Urinary bladder (tissue), 4 donors: Measurements from ENCODE around the gene ATP8B3. TPM values are rescaled to one million over a fixed set of nuclear protein-coding genes. Genes with fewer than 3 reads are reported as not detected.

ENCODE experiments used
- DNase-seq: peaks from one replicate; pipeline ENCODE4 v3.0.0-alpha.2; 2015; ENCODE audit errors: extremely low spot score
- H3K27ac ChIP-seq: one replicate; pipeline ENCODE4 v1.5.1; 2013; ENCODE audit warnings: low read depth, mild to moderate bottlenecking, moderate library complexity
- H3K36me3 ChIP-seq: one replicate; pipeline ENCODE4 v1.6.1; 2013; ENCODE audit warnings: mild to moderate bottlenecking, moderate library complexity; ENCODE audit not compliant: insufficient read depth
- H3K4me1 ChIP-seq: one replicate; pipeline ENCODE4 v1.6.1; 2013; ENCODE audit warnings: mild to moderate bottlenecking, moderate library complexity; ENCODE audit not compliant: insufficient read depth
- H3K4me3 ChIP-seq: one replicate; pipeline ENCODE4 v1.5.1; 2013; ENCODE audit warnings: low read depth, low read length
- WGBS: extraction: QIAGEN DNeasy Blood & Tissue Kit; methylation state at CpG from one replicate; pipeline ENCODE4 v1.1.7; 2013; 5-methylcytosine and 5-hydroxymethylcytosine counted together
- polyA plus RNA-seq: library from polyadenylated mRNA; stranded (reverse); fragments of 200-250 nt; gene quantifications from one replicate; pipeline ENCODE4 v1.2.3, GENCODE V29; 2013
- total RNA-seq: library from RNA; depleted of rRNA; stranded (reverse); fragments of >200 nt; gene quantifications from one replicate; pipeline ENCODE4 v1.2.3, GENCODE V29; 2014
- donor health status: healthy with polysubstance abuse.
- donor health status: healthy.

ATP8B3 gene
- total and polyA plus RNA-seq, 2 donors, result 1.4 to 1.6 TPM

DNA sequence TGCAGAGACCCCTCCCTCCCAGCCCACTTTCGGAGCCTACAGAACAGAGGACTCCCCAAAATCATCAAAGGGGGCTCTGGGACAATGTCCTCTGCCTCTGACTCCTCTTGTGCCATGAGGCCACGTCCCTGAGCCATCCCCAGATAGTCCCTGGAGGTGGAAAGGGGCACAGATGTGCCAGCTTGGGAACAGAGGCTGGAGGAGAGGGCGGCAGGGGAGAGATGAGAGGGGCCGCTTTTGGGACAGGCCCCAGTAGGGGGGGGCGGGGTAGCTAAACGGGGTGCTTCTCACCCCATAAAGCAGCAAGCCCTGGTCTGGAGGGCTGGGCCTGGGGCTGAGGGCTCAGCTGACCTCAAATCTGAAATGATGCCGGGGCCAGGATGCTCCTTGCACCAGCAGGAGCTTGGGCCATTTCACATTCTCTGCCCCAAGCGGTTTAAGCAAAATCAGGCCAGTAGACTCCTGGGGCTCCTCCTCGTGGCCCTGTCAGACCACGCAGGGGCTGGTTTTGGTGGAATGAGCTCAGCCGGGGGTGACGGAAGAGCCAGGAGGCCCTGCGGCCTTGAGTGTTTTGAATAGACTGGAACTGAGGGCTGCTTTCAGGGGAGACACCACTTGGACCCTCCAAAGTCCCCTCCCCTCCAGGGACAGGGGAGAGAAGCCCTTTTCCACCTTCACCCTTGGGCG lies 31.7 kb downstream of the ATP8B3 start:
- WGBS, result 40% methylated on average over 14 of the region's 14 CpGs
- Histone ChIP-seq H3K4me1 (peaks cover 2% of the 10 kb centered on the region), H3K4me3 (no peak overlapping the region), H3K27ac (no peak overlapping the region), H3K36me3 (no peaks in the 10 kb centered on the region)
- DNase-seq, result no peak

- Histone ChIP-seq H3K27ac (no peak overlapping the region), H3K4me1 (peaks cover 2% of the 10 kb centered on the region), H3K36me3 (no peaks in the 10 kb centered on the region), H3K4me3 (no peak overlapping the region)
- no peak for DNase-seq
- 29% methylated on average over 16 of the region's 16 CpGs for WGBS
These were observed 32.5 kb downstream of the ATP8B3 start for GRCh38 chr19:1779574-1779973.

GRCh38 chr19:1777149-1777548 lies 34.9 kb downstream of the ATP8B3 start:
- Histone ChIP-seq H3K4me3 (no peak overlapping the region), H3K27ac (no peak overlapping the region), H3K4me1 (peaks cover 2% of the 10 kb centered on the region), H3K36me3 (no peaks in the 10 kb centered on the region)
- WGBS, result 58% methylated on average over 10 of the region's 10 CpGs
- no peak for DNase-seq

DNA sequence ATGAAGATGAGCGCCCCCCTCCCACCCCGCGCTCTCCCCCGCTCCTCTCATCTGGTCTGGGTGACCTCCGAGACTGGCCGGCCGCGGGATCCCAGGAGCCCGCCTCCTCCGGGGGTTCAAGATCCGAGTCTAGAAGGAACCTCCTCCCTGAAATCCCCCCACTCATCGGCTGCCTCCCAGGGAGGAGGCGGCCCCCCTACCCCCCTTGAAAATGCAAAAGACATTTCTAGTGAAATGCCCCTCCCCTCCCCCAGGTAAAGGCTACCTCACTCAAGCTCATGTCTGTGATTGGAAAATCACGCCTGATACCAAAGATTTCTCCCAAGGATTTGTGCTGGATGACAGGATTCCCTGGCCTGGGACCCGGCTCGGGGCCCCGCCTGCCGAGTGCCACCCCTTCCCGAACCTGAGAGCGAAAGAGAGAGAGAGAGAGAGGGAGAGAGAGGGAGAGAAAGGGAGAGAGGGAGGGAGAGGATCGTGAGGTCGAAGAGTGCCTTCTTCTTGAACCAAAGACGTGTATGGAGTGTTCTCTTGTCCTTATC lies 35.4 kb downstream of the ATP8B3 start:
- Histone ChIP-seq H3K4me3 (no peak overlapping the region), H3K27ac (no peak overlapping the region), H3K4me1 (peaks cover 2% of the 10 kb centered on the region), H3K36me3 (no peaks in the 10 kb centered on the region)
- 4% methylated on average over 23 of the region's 23 CpGs for WGBS
- DNase-seq, result no peak

- 2% methylated on average over 50 of the region's 50 CpGs for WGBS
These were observed 36.0 kb downstream of the ATP8B3 start for GRCh38 chr19:1775951-1776605.

DNA sequence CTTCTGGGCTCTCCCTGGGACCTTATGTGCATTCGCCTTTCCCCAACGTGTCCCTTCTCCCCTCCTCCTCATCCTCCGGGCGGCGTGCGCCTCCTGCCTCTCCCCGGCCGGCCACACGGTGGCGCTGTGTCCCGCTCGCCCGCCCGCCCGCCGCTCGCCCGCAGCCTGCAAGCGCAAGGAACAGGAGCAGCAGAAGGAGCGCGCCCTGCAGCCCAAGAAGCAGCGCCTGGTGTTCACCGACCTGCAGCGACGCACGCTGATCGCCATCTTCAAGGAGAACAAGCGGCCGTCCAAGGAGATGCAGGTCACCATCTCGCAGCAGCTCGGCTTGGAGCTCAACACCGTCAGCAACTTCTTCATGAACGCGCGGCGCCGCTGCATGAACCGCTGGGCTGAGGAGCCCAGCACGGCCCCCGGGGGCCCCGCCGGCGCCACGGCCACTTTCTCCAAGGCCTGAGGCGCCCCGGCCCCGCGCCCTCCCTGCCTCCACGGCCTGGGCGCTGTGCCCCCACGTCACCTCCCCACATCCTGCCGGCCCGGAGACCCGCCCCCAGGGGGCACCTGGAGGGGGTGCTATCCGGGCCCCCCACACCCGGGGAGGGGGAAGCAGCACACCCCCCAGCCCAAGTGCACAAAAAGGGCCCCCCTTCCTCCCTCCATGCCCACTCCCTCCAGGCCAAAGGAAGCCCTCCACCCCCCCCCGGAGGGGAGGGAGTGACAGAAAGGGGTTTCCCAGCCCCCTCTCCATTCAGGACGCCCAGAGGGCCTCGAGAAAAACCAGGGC lies 36.9 kb downstream of the ATP8B3 start:
- Histone ChIP-seq H3K4me1 (peaks cover 2% of the 10 kb centered on the region), H3K27ac (no peak overlapping the region), H3K36me3 (no peaks in the 10 kb centered on the region), H3K4me3 (no peak overlapping the region)
- WGBS, result 6% methylated on average over 59 of the region's 59 CpGs
- no peak for DNase-seq

More at GRCh38 chr19:1775951-1776605, 36.0 kb downstream of the ATP8B3 start:
- no peaks in the 10 kb centered on the region for H3K36me3 ChIP-seq
- no peak overlapping the region for H3K27ac ChIP-seq
- H3K4me1 ChIP-seq, result peaks cover 2% of the 10 kb centered on the region
- H3K4me3 ChIP-seq, result no peak overlapping the region
- no peak for DNase-seq

- DNase-seq, result peak; percentile 55
- 32% methylated on average over 8 of the region's 8 CpGs for WGBS
- H3K4me1 ChIP-seq, result peaks cover 2% of the 10 kb centered on the region
- H3K36me3 ChIP-seq, result no peaks in the 10 kb centered on the region
- H3K4me3 ChIP-seq, result no peak overlapping the region
- H3K27ac ChIP-seq, result no peak overlapping the region
These were observed 38.9 kb downstream of the ATP8B3 start for GRCh38 chr19:1773184-1773583.

DNA sequence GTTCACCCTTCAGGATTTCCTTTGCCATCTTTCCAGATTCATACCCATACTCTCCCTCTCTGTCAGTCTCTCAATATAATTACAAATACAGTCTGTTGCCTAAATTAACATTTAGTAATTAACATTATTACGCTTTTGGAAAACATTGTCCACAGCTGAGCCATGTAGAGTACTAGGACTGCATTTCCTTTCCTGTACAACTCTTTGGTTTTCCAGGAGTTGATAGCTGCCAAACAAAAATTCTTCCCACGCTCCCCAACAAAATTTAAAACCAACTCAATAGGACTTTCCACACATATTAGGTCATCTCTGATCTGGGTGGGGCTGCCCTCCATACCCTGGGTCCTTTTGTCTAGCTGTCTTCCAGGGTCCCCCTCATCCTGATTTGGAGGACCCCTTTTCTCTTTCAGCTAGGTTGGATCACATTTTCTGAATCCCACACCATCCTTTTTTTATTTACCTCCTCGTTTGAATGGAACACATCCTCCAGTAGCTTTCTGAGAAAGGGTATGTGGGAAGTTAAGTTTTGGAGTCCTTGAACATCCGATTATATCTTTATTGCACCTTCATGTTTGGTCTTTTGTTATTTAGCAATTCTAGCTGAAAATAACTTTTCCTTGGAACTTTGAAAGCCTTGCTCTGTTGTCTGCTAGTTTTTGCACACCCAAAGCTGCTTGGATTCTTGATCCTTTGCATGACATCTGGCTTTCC lies 41.1 kb downstream of the ATP8B3 start:
- Histone ChIP-seq H3K4me1 (peaks cover 4% of the 10 kb centered on the region), H3K27ac (no peak overlapping the region), H3K4me3 (no peak overlapping the region), H3K36me3 (no peaks in the 10 kb centered on the region)
- WGBS, result 87% methylated on average over 4 of the region's 4 CpGs
- no peak for DNase-seq

GRCh38 chr19:1769645-1769985 lies 42.5 kb downstream of the ATP8B3 start:
- H3K36me3 ChIP-seq, result no peaks in the 10 kb centered on the region
- WGBS, result 2% methylated on average over 12 of the region's 12 CpGs
- no peak for DNase-seq
- no peak overlapping the region for H3K4me3 ChIP-seq
- peaks cover 2% of the 10 kb centered on the region for H3K4me1 ChIP-seq
- no peak overlapping the region for H3K27ac ChIP-seq

GRCh38 chr19:1768918-1769644 lies 43.0 kb downstream of the ATP8B3 start:
- H3K4me1 ChIP-seq, result peaks cover 2% of the 10 kb centered on the region
- no peak overlapping the region for H3K27ac ChIP-seq
- no peaks in the 10 kb centered on the region for H3K36me3 ChIP-seq
- WGBS, result 79% methylated on average over 9 of the region's 9 CpGs
- DNase-seq, result no peak
- H3K4me3 ChIP-seq, result no peak overlapping the region

GRCh38 chr19:1768248-1768647 lies 43.8 kb downstream of the ATP8B3 start:
- Histone ChIP-seq H3K4me3 (no peak overlapping the region), H3K36me3 (no peaks in the 10 kb centered on the region), H3K27ac (no peak overlapping the region), H3K4me1 (peaks cover 2% of the 10 kb centered on the region)
- WGBS, result 18% methylated on average over 13 of the region's 13 CpGs
- DNase-seq, result no peak

- Histone ChIP-seq H3K27ac (no peak overlapping the region), H3K4me1 (peaks cover 2% of the 10 kb centered on the region), H3K36me3 (no peaks in the 10 kb centered on the region), H3K4me3 (no peak overlapping the region)
- WGBS, result 3% methylated on average over 21 of the region's 21 CpGs
- DNase-seq, result no peak
These were observed 44.6 kb downstream of the ATP8B3 start for GRCh38 chr19:1767464-1767933.
